Kidney capillary endothelial cell (primary cell): Measurements from ENCODE around the gene KRT34.
A peak's percentile ranks its signal among the peaks of the same experiment; 100 is the strongest.

ENCODE experiments used
- DNase-seq: peaks from one replicate; pipeline ENCODE4 v3.0.0-alpha.2; 2018; ENCODE audit warnings: low spot score

Gene KRT34

GRCh38 chr17:41331606-41332005 is 50.5 kb downstream of the KRT34 start:
- DNase-seq, result no peak

GRCh38 chr17:41329279-41329948 is 52.7 kb downstream of the KRT34 start:
- DNase-seq, result peak; percentile 40

GRCh38 chr17:41328207-41328606 is 53.9 kb downstream of the KRT34 start:
- no peak for DNase-seq
